ENCODE measurements around the gene SRL.

GRCh38 chr16:4206680-4207079 lies 35.2 kb downstream of the SRL start:
- TF ChIP-seq, protein P1, sequence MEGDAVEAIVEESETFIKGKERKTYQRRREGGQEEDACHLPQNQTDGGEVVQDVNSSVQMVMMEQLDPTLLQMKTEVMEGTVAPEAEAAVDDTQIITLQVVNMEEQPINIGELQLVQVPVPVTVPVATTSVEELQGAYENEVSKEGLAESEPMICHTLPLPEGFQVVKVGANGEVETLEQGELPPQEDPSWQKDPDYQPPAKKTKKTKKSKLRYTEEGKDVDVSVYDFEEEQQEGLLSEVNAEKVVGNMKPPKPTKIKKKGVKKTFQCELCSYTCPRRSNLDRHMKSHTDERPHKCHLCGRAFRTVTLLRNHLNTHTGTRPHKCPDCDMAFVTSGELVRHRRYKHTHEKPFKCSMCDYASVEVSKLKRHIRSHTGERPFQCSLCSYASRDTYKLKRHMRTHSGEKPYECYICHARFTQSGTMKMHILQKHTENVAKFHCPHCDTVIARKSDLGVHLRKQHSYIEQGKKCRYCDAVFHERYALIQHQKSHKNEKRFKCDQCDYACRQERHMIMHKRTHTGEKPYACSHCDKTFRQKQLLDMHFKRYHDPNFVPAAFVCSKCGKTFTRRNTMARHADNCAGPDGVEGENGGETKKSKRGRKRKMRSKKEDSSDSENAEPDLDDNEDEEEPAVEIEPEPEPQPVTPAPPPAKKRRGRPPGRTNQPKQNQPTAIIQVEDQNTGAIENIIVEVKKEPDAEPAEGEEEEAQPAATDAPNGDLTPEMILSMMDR (IDR thresholded peaks at IDR 0.05; ENCODE audit: poor library complexity) = no peak
- TF ChIP-seq EZH2phosphoT487 (IDR thresholded peaks at IDR 0.05; ENCODE audit: low read depth, severe bottlenecking, unreplicated experiment) = no peak

Data from hepatocyte (in vitro differentiated cells).